Right forelimb (tissue), 1 donor: ENCODE results near the gene GPNMB.
"Not testable (repeated sequence)": the region's sequence is repeated elsewhere in the genome, so short reads cannot be mapped to it uniquely, and the experiment has no call there.

ENCODE experiments used
- DNase-seq: peaks from one replicate; pipeline ENCODE4 v3.0.0-alpha.2; 2018

GPNMB gene

GRCh38 chr7:23246555-23246954, at the start of gene GPNMB:
Gene GPNMB (plus strand): TSS chr7:23246775. CDS start chr7:23246858, 83 bp downstream.
- DNase-seq = peak; percentile 52

- DNase-seq = not testable (repeated sequence)
Observed at GRCh38 chr7:23197745-23198144, 48.8 kb upstream of the GPNMB start.

- no peak for DNase-seq
Observed at GRCh38 chr7:23200331-23200730, 46.2 kb upstream of the GPNMB start.

GRCh38 chr7:23204241-23204640, 42.3 kb upstream of the GPNMB start:
- no peak for DNase-seq

GRCh38 chr7:23205577-23205908, 41.0 kb upstream of the GPNMB start:
- no peak for DNase-seq

- peak; percentile 83 for DNase-seq
Observed at GRCh38 chr7:23205909-23206767, 40.4 kb upstream of the GPNMB start.

- no peak for DNase-seq
Observed at GRCh38 chr7:23207021-23207420, 39.6 kb upstream of the GPNMB start.

- no peak for DNase-seq
Observed at GRCh38 chr7:23207884-23208283, 38.7 kb upstream of the GPNMB start.

GRCh38 chr7:23208316-23208715, 38.3 kb upstream of the GPNMB start:
- DNase-seq = no peak

GRCh38 chr7:23210506-23210905, 36.1 kb upstream of the GPNMB start:
- DNase-seq = no peak

DNA sequence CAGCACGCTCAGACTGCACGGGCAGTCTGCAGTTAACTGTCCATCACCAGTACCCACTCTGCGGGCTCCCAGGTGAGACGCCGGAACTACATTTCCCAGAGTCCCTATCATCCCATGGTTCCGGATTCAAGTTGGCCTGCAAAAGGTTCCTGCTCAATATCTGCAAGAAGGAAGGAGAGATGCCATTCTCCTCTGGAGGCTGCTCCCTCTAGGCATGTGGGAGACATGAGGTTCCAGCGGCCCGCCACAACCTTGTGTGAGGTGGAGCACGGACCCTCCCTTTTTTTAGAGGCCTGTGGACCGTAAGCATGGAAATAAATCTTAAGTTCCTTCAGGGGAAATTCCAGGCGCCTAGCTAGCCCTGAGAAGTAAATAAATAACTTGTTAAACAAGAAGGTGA, 35.0 kb upstream of the GPNMB start:
- DNase-seq = no peak

- no peak for DNase-seq
Observed at GRCh38 chr7:23212395-23212794, 34.2 kb upstream of the GPNMB start.

DNA sequence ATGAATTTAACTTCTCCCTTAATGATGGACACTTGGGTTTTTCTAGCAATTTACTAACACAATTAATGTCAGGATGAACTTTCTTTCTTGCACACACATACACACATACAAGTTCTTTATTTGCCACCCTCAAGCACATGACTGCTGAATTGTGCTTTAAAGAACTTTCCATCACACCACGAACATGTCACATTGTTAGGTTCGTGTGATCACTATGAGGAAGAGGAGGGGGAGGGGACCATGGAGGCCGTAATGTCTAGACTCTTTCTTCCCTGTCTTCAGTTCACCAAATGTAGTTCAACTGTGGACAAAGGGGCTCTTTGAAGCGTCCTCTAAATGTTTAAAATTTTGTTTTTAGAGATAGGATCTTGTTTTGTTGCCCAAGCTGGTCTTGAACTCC, 33.7 kb upstream of the GPNMB start:
- DNase-seq = no peak

DNA sequence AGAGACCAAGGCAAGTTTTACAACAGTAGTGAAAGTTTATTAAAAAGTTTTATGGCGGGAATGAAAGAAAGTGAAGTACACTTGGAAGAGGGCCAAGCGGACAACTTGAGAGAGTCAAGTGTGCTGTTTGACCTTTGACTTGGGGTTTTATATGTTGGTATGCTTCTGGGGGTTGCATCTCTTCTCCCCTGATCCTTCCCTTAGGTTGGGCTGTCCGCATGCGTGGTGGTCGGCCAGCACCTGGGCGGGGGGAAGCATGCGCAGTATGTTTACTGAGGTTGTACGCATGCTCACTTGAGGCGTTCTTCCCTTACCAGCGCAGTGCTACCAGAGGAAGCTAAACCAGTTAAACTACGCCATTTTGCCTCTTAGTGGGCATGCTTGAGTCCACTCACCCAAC, 32.8 kb upstream of the GPNMB start:
- no peak for DNase-seq

DNA sequence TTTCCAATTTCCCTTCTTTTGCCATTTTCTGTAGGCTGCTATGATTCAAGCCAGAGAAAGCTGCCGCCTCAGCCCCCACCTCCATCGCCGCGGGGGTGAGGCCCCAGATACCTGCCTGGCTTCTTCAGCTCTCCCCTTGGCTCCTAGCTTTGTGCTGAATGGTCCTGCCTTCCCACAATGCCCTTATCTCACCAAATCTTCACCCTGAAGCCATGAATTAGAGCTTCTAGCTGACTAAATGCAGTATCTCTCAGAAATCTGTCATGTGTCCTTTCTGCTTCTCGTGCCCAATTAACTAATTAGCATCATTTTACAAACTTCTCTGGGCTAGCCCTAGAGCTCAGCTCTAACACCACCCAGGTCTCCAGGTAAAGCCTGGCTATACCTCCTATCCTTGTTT, 32.2 kb upstream of the GPNMB start:
- no peak for DNase-seq

- DNase-seq = no peak
Observed at GRCh38 chr7:23214938-23215337, 31.6 kb upstream of the GPNMB start.

- DNase-seq = no peak
Observed at GRCh38 chr7:23216021-23216420, 30.6 kb upstream of the GPNMB start.

DNA sequence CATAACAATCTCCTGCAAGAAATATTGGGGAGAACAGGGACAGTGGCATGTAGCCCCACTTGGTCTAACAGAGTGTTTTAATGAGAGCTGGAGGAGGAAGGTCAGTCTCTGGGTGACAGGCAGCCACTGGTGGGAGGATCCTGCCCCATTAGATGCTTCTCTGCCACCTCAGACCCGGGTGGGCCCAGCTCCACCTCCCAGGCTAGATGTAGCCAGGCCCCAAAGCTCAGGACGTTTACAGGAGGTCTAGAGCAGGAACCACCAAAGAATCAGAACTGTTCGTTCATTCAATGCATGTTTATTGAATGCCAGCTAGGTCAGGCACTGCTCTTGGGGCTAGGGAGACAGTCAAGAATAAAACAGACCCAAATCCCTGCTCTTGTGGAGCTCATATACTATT, 28.4 kb upstream of the GPNMB start:
- DNase-seq = no peak

- DNase-seq = no peak
Observed at GRCh38 chr7:23220690-23221305, 25.8 kb upstream of the GPNMB start.

DNA sequence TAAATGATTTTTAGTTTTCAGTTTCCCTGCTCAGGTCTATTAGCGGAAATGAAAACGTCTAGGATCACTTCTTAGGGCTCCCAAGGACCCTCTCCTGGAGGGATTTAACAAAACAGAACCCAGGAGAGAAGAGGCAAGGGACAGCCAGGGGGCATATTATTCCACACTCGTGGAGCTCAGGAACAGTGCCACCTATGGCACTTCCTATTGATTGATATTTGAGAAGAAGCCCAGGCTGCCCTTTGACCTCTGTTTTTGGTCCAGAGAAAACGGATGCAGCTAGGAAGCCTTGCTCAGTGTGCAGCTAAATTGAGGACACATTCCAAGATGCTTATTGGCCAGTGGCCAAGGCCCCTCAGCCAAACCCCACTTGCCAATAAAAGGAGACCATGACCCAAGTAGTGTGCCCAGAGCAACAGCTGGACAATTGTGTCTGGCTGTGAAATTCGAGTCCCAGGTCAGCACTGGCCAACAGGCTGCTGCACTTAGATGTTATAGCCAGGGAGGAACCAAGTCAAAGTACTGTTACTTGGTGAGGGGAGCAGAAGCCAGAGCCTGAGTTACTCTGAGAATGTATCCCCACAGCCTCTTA, 24.0 kb upstream of the GPNMB start:
- no peak for DNase-seq

DNA sequence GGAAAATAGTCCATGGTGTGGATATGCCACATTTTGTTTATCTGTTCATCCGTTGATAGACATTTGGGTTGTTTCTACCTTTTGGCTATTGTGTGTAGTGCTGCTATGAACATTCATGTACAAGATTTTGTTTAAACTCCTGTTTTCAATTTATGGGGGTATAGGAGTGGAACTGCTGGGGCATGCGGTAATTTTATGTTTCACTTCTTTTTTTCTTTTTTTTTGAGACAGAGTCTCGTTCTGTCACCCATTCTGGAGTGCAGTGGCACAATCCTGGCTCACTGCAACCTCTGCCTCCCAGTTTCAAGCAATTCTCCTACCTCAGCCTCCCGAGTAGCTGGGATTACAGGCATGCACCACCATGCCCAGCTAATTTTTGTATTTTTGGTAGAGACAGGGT, 22.2 kb upstream of the GPNMB start:
- DNase-seq = not testable (repeated sequence)

DNA sequence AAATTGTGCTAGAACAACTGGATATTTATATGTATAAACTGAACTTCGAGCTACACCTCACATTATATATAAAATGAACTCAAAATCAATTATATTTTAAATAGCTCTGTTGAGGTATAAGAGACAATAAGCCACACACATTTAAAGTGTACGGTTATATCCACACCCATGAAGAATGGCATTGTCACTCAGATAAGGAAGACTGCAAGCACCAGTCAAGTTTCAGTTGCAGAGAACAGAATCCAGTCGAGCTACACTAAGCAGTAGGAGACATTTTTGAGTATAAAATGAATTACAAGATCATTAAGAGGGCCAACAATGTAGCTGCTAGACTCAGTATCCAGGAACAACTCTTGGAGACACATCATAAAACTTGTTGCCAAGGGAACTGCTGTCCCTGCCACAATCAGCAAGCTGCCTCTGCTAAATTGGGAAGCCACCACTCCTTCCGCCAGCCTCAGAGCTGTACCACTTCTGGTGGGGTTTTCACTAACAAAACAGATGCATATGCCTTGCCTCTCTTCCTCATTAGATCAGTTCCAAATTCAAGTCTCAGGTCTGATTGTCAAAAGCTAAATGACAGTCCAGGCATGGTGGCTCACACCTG, 19.6 kb upstream of the GPNMB start:
- DNase-seq = no peak

GRCh38 chr7:23228412-23228811, 18.2 kb upstream of the GPNMB start:
- DNase-seq = no peak

DNA sequence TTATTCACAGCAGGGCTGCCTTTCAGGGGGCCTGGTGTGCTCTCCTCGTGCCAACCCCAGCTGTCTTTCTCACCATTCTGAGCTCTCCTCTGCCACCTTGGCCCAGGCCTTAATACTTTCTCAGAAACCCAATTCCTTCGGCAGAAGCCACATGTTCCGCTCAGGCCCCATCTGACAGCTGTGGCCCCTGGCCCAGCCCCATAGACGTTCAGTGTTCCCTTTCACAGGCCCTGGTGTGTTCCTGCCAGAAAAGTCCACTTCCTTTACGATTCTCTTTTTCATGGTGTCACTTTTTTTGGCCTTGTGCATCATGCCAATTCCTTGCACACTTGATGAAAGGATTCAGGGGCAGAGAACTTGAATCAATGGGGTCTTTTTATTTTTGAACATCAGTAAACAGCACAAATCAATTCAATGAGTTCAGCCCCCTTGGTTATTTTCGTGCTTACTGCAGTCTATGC, 15.9 kb upstream of the GPNMB start:
- DNase-seq = no peak
